H1 (cell line): ENCODE results near the gene GIPR. TPM values are rescaled to one million over a fixed set of nuclear protein-coding genes. Genes with fewer than 3 reads are reported as not detected.
A peak's percentile ranks its signal among the peaks of the same experiment; 100 is the strongest.

Experiments used
- CTCF ChIA-PET: fragments of 300-600 bp; sonication (Branson Sonifier 250); formaldehyde crosslinking; loops from one replicate; lab custom pipeline; 2021; ENCODE audit not compliant: partially characterized antibody; lab: Charles Lee
- POLR2A ChIA-PET: fragments of 300-600 bp; sonication (Branson Sonifier 250); formaldehyde crosslinking; loops from one replicate; lab custom pipeline; 2021; ENCODE audit warnings: inconsistent platforms; ENCODE audit not compliant: partially characterized antibody; lab: Charles Lee
- DNase-seq, 2 experiments: peaks; one replicate each; pipeline versions ENCODE4 v3.0.0 to v3.0.0-alpha.2; 2010 to 2022; ENCODE audit warnings: low spot score in 2 of 2, low read depth in 1 of 2, mixed read lengths in 1 of 2
- FAIRE-seq: peaks from 2 replicates; lab custom pipeline; 2011; peaks lifted over from hg19 to GRCh38; lab: Jason Lieb, UNC
- H2AFZ ChIP-seq: 2 replicates; pipeline ENCODE4 v1.8.1; 2012; ENCODE audit warnings: low read length, inconsistent platforms
- H2AK5ac ChIP-seq: 2 replicates; pipeline ENCODE4 v1.6.1; 2013; ENCODE audit warnings: low read depth, low read length
- H2BK120ac ChIP-seq: replicated peaks from 2 replicates; pipeline ENCODE3; 2013; ENCODE audit warnings: low read depth, low read length, inconsistent platforms
- H2BK12ac ChIP-seq: 2 replicates; pipeline ENCODE4 v1.6.1; 2013; ENCODE audit warnings: low read depth, low read length
- H2BK15ac ChIP-seq: 2 replicates; pipeline ENCODE4 v1.6.1; 2013; ENCODE audit warnings: low read length
- H2BK20ac ChIP-seq: 2 replicates; pipeline ENCODE4 v1.6.1; 2013; ENCODE audit warnings: low read length
- H2BK5ac ChIP-seq: 2 replicates; pipeline ENCODE4 v1.6.1; 2013; ENCODE audit warnings: low read depth, low read length
- H3K14ac ChIP-seq: 2 replicates; pipeline ENCODE4 v1.6.1; 2013; ENCODE audit warnings: inconsistent platforms; ENCODE audit not compliant: insufficient read length
- H3K18ac ChIP-seq: 2 replicates; pipeline ENCODE4 v1.6.1; 2013; ENCODE audit warnings: low read length; ENCODE audit errors: extremely low read depth
- H3K23ac ChIP-seq: 2 replicates; pipeline ENCODE4 v1.6.1; 2013; ENCODE audit warnings: inconsistent platforms; ENCODE audit not compliant: insufficient read length
- H3K23me2 ChIP-seq: 2 replicates; pipeline ENCODE4 v1.6.1; 2013; ENCODE audit warnings: low read depth, low read length
- H3K27ac ChIP-seq: 2 replicates; pipeline ENCODE4 v1.6.1; 2011; ENCODE audit warnings: low read depth, low read length, inconsistent platforms
- H3K27me3 ChIP-seq, 4 experiments: replicated peaks in 1 of 4; 1 replicate in 1 of 4; 2 replicates in 3 of 4; pipeline versions ENCODE4 v1.6.1 to v1.8.1; 2011 to 2013; ENCODE audit warnings: low read length in 3 of 4, mild to moderate bottlenecking in 3 of 4, inconsistent platforms in 2 of 4, mixed read lengths in 2 of 4, moderate library complexity in 1 of 4; ENCODE audit not compliant: control insufficient read depth in 3 of 4, insufficient read depth in 3 of 4; ENCODE audit errors: extremely low read depth in 1 of 4
- H3K36me3 ChIP-seq, 4 experiments: 2 replicates each; pipeline versions ENCODE4 v1.6.1 to v1.8.1; 2011 to 2013; ENCODE audit warnings: mild to moderate bottlenecking in 4 of 4, low read length in 3 of 4, moderate library complexity in 2 of 4, control low read depth in 1 of 4, inconsistent platforms in 1 of 4; ENCODE audit not compliant: insufficient read depth in 4 of 4, control insufficient read depth in 2 of 4
- H3K4ac ChIP-seq: replicated peaks from 2 replicates; pipeline ENCODE3; 2013; ENCODE audit warnings: low read length, low read depth, mixed read lengths, inconsistent platforms; ENCODE audit not compliant: insufficient read length
- H3K4me1 ChIP-seq, 4 experiments: replicated peaks in 1 of 4; 1 replicate in 1 of 4; 2 replicates in 3 of 4; pipeline versions ENCODE4 v1.6.1 to v1.8.1; 2011 to 2013; ENCODE audit warnings: low read length in 3 of 4, inconsistent platforms in 2 of 4, mixed read lengths in 1 of 4; ENCODE audit not compliant: insufficient read depth in 4 of 4, control insufficient read depth in 3 of 4
- H3K4me2 ChIP-seq, 2 experiments: 2 replicates each; pipeline versions ENCODE4 v1.6.1 to v1.8.1; 2011 to 2013; ENCODE audit warnings: low read depth in 2 of 2, low read length in 2 of 2, control low read depth in 1 of 2, inconsistent platforms in 1 of 2, mild to moderate bottlenecking in 1 of 2; ENCODE audit not compliant: insufficient read depth in 1 of 2
- H3K4me3 ChIP-seq, 4 experiments: fragments of 200-600, 300-600 bp in 1 of 4; sonication (generic), shearing (Covaris generic), sonication (Bioruptor Twin) in 1 of 4; 2 replicates each; pipeline versions ENCODE4 v1.5.1 to v1.8.1; 2011 to 2016; ENCODE audit warnings: low read length in 4 of 4, low read depth in 3 of 4, control low read depth in 2 of 4, inconsistent platforms in 2 of 4, mild to moderate bottlenecking in 2 of 4, mixed read lengths in 1 of 4, moderate library complexity in 1 of 4; ENCODE audit not compliant: insufficient read depth in 2 of 4; ENCODE audit errors: extremely low read depth in 1 of 4
- H3K56ac ChIP-seq: replicated peaks from 2 replicates; pipeline ENCODE3; 2013; ENCODE audit warnings: low read depth, mild to moderate bottlenecking, mixed read lengths, low read length, inconsistent platforms; ENCODE audit not compliant: insufficient read length
- H3K79me1 ChIP-seq: 2 replicates; pipeline ENCODE4 v1.6.1; 2013; ENCODE audit warnings: low read depth, low read length, control low read depth
- H3K79me2 ChIP-seq, 2 experiments: 2 replicates each; pipeline versions ENCODE4 v1.6.1 to v1.8.1; 2012 to 2013; ENCODE audit warnings: low read length in 2 of 2, mild to moderate bottlenecking in 2 of 2, inconsistent platforms in 1 of 2; ENCODE audit not compliant: insufficient read depth in 2 of 2, control insufficient read depth in 1 of 2
- H3K9ac ChIP-seq, 4 experiments: replicated peaks in 1 of 4; 1 replicate in 1 of 4; 2 replicates in 3 of 4; pipeline versions ENCODE4 v1.6.1 to v1.8.1; 2011 to 2013; ENCODE audit warnings: low read depth in 3 of 4, low read length in 3 of 4, control low read depth in 2 of 4, mild to moderate bottlenecking in 2 of 4, moderate library complexity in 2 of 4, inconsistent platforms in 1 of 4; ENCODE audit errors: extremely low read depth in 1 of 4
- H3K9me3 ChIP-seq, 2 experiments: 2 replicates each; pipeline versions ENCODE4 v1.6.1 to v1.8.1; 2012 to 2013; ENCODE audit warnings: mild to moderate bottlenecking in 2 of 2, moderate library complexity in 2 of 2, control low read depth in 1 of 2, inconsistent platforms in 1 of 2, low read depth in 1 of 2, low read length in 1 of 2, mixed read lengths in 1 of 2; ENCODE audit not compliant: insufficient read depth in 2 of 2
- H4K20me1 ChIP-seq, 2 experiments: replicated peaks in 1 of 2; 2 replicates each; pipeline versions ENCODE3 to v1.8.1; 2011 to 2013; ENCODE audit warnings: inconsistent platforms in 2 of 2, low read length in 2 of 2, mild to moderate bottlenecking in 1 of 2; ENCODE audit not compliant: insufficient read depth in 2 of 2, control insufficient read depth in 1 of 2
- H4K5ac ChIP-seq: 2 replicates; pipeline ENCODE4 v1.6.1; 2013; ENCODE audit warnings: low read length, low read depth, mixed read lengths, inconsistent platforms; ENCODE audit not compliant: insufficient read length
- H4K8ac ChIP-seq: 2 replicates; pipeline ENCODE4 v1.8.0; 2013; ENCODE audit warnings: mild to moderate bottlenecking, moderate library complexity, low read length, inconsistent platforms; ENCODE audit not compliant: insufficient read depth; ENCODE audit errors: extremely low read depth
- H4K91ac ChIP-seq: replicated peaks from 2 replicates; pipeline ENCODE3; 2013; ENCODE audit warnings: low read length, mixed read lengths, inconsistent platforms; ENCODE audit not compliant: insufficient read length
- CEBPB ChIP-seq: IDR thresholded peaks from 2 replicates; pipeline ENCODE4 v1.6.1; 2012; ENCODE audit warnings: low read depth, low read length
- EGR1 ChIP-seq: IDR thresholded peaks from 2 replicates; pipeline ENCODE4 v1.6.1; 2011; ENCODE audit warnings: low read depth, low read length, borderline replicate concordance
- WGBS, 2 experiments: shearing (Covaris generic) in 1 of 2; methylation state at CpG; one replicate each; pipeline versions ENCODE4 v1.1.6 to v1.1.7; 2013 to 2015; ENCODE audit warnings: low lambda C conversion rate in 2 of 2, mixed read lengths in 2 of 2, inconsistent platforms in 1 of 2, low coverage in 1 of 2, missing lambda C conversion rate in 1 of 2; ENCODE audit not compliant: insufficient replicate concordance in 2 of 2, insufficient coverage in 1 of 2, insufficient read length in 1 of 2; ENCODE audit errors: extremely low coverage in 1 of 2, missing lambda C conversion rate in 1 of 2; 5-methylcytosine and 5-hydroxymethylcytosine counted together
- polyA plus RNA-seq, 7 experiments: library from polyadenylated mRNA; depleted of rRNA in 3 of 7; stranded (reverse) in 5 of 7; unstranded in 2 of 7; fragments of >200 nt in 5 of 7; fragments of 200-250 nt in 2 of 7; gene quantifications; 1 replicate in 5 of 7; 2 replicates in 1 of 7; 4 replicates in 1 of 7; pipeline versions ENCODE4 v1.2.1 to v1.2.3, GENCODE V29; 2011 to 2013; ENCODE audit warnings: missing spikeins in 2 of 7, mixed read lengths in 2 of 7
- total RNA-seq: library from RNA; stranded (reverse); fragmentation: NEBNext Ultra II Directional; extraction: Animal tissue kit (Norgen Biotek cat#: 25700); gene quantifications from 2 replicates; pipeline ENCODE4 v1.2.1, GENCODE V29; 2021

Gene GIPR
- total and polyA plus RNA-seq, 2 of the 8 experiments (the other 6 are each of a cell fraction or from before 2014, with no cell fraction given) = 0.42 to 1.3 TPM

DNA sequence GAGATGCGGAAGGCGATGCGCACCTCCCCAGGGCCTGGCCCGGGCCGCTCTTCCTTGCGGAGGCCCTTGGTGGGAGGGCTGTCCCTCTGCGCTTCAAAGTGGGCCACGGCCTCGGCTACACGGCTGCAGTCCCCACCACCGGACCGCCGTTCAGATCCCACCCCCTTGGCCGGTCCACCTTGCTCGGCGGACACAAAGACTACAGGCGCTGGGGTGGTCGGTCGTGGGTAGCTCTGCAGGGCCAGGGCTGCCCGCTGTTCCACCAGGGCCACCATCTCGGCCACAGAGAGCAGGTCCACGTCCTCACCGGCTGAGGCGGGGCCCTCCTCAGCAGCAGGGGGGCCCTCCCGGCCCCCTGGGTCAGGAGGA is 44.7 kb downstream of the GIPR start:
- Histone ChIP-seq H2AK5ac (no peak overlapping the region), H2BK20ac (no peak overlapping the region), H3K23me2 (peaks cover 8% of the 10 kb centered on the region), H3K27ac (no peak overlapping the region), H3K4me1 (peaks cover 0 to 4% (median 3%) of the 10 kb centered on the region in 4 experiments; a peak in 5 of 7 replicates), H2BK12ac (no peak overlapping the region), H3K9ac (no peak overlapping the region), H2BK15ac (no peak overlapping the region), H3K36me3 (peaks cover 0 to 19% (median 11%) of the 10 kb centered on the region in 4 experiments; a peak in 6 of 8 replicates), H3K4ac (no peak overlapping the region), H2BK5ac (no peak overlapping the region), H3K23ac (no peak overlapping the region), H3K9me3 (no peaks in the 10 kb centered on the region), H2AFZ (no peak overlapping the region), H3K4me3 (no peak overlapping the region), H3K79me2 (peaks cover 8 to 35% of the 10 kb centered on the region in 2 experiments), H3K14ac (no peak overlapping the region), H3K79me1 (peaks cover 8% of the 10 kb centered on the region), H4K91ac (no peak overlapping the region), H4K8ac (peak overlapping the region; percentile 36; the same call in 1 of the 2 replicates), H3K18ac (no peak overlapping the region), H4K20me1 (peaks cover 5% of the 10 kb centered on the region in 2 experiments), H4K5ac (no peak overlapping the region), H3K4me2 (no peak overlapping the region), H3K56ac (no peak overlapping the region), H3K27me3 (no peaks in the 10 kb centered on the region), H2BK120ac (no peak overlapping the region)
- ChIA-PET CTCF (interaction anchor here (0.9 to 4.2 kb wide), 5 partner anchors 8 to 19 kb away, joined by 3 to 14 read pairs (median 4); no protein-coding TSS in a partner anchor), POLR2A (interaction anchor here (0.6 to 20.0 kb wide), 6 partner anchors 9 to 53 kb away, joined by 3 to 284 read pairs (median 4); partner anchors contain the start of genes QPCTL, SIX5 and SNRPD2)
- FAIRE-seq (no peak), DNase-seq (no peak)
- TF ChIP-seq EGR1 (0 out of 2 replicates have a peak, but pooled peaks have one; percentile 27), CEBPB (no peak)
- 95% methylated on average over 21 of the region's 25 CpGs; no CpG with 5 or more reads in 1 of the 2 experiments for WGBS, 2 experiments
